HEK293T (cell line): ENCODE measurements around the gene TYK2.

Experiments used
- ARNT ChIP-seq: fragments of 450-650 bp; IDR thresholded peaks from 2 replicates; pipeline ENCODE4 v1.6.1; 2017; ENCODE audit warnings: mild to moderate bottlenecking
- BHLHE40 ChIP-seq: fragments of 450-650 bp; IDR thresholded peaks from 2 replicates; pipeline ENCODE4 v1.6.1; 2016; ENCODE audit warnings: mild to moderate bottlenecking, moderate library complexity, borderline replicate concordance
- FOXK2 ChIP-seq: fragments of 450-650 bp; IDR thresholded peaks from 2 replicates; pipeline ENCODE4 v1.6.1; 2016; ENCODE audit warnings: mild to moderate bottlenecking
- FOXM1 ChIP-seq: fragments of 450-650 bp; IDR thresholded peaks from 2 replicates; pipeline ENCODE4 v1.6.1; 2017; ENCODE audit warnings: mild to moderate bottlenecking, borderline replicate concordance
- NFRKB ChIP-seq: fragments of 450-650 bp; IDR thresholded peaks from 2 replicates; pipeline ENCODE4 v1.6.1; 2016; ENCODE audit warnings: mild to moderate bottlenecking, moderate library complexity
- PKNOX1 ChIP-seq: fragments of 450-650 bp; IDR thresholded peaks from 2 replicates; pipeline ENCODE4 v1.6.1; 2016
- SP1 ChIP-seq: fragments of 450-650 bp; IDR thresholded peaks from 2 replicates; pipeline ENCODE4 v1.6.1; 2017
- SUZ12 ChIP-seq: fragments of 450-650 bp; IDR thresholded peaks from 2 replicates; pipeline ENCODE4 v1.6.1; 2016; ENCODE audit warnings: mild to moderate bottlenecking
- TARDBP ChIP-seq: fragments of 450-650 bp; IDR thresholded peaks from 2 replicates; pipeline ENCODE4 v1.6.1; 2016
- ZNF384 ChIP-seq: fragments of 450-650 bp; IDR thresholded peaks from 2 replicates; pipeline ENCODE4 v1.6.1; 2016

- TF ChIP-seq ZNF384, result no peak
- no peak for TF ChIP-seq BHLHE40
- no peak for TF ChIP-seq FOXM1
- TF ChIP-seq FOXK2, result no peak
- no peak for TF ChIP-seq SP1
- no peak for TF ChIP-seq NFRKB
- no peak for TF ChIP-seq TARDBP
- no peak for TF ChIP-seq ARNT
- TF ChIP-seq PKNOX1, result no peak
- TF ChIP-seq SUZ12, result no peak
Measured at GRCh38 chr19:10317045-10317856, 63.1 kb downstream of the TYK2 start.
